PC-9 (cell line): ENCODE measurements around the gene MAFB. TPM values are rescaled to one million over a fixed set of nuclear protein-coding genes. Genes with fewer than 3 reads are reported as not detected.

Source experiments
- BruUV-seq: library from RNA; stranded (reverse); fragments of 400-500 nt; replicated peaks from 2 replicates; lab custom pipeline; 2021; lab: Mats Ljungman, UMichigan
- CTCF ChIA-PET: fragments of 300-600 bp; sonication (Branson Sonifier 250); formaldehyde crosslinking; loops from one replicate; lab custom pipeline; 2022; ENCODE audit warnings: antibody characterized with exemption; lab: Charles Lee
- POLR2A ChIA-PET: fragments of 300-600 bp; sonication (Branson Sonifier 250); formaldehyde crosslinking; loops from one replicate; lab custom pipeline; 2022; ENCODE audit warnings: antibody characterized with exemption; ENCODE audit not compliant: unreplicated experiment; lab: Charles Lee
- DNase-seq, 2 experiments: peaks; one replicate each; pipeline versions ENCODE4 v3.0.0 to v3.0.0-alpha.2; 2015 to 2022; ENCODE audit warnings: mixed read lengths in 1 of 2
- H2AFZ ChIP-seq: fragments of 200-600 bp; sonication (generic); 2 replicates; pipeline ENCODE4 v1.8.1; 2017; ENCODE audit warnings: antibody characterized with exemption
- H3F3A ChIP-seq: fragments of 200-600 bp; sonication (generic); 2 replicates; pipeline ENCODE4 v1.8.1; 2017; ENCODE audit warnings: antibody characterized with exemption, mild to moderate bottlenecking, low read depth; ENCODE audit not compliant: insufficient read depth
- H3K27ac ChIP-seq: fragments of 200-600 bp; sonication (generic); 2 replicates; pipeline ENCODE4 v1.6.1; 2016; ENCODE audit warnings: mixed run types
- H3K27me3 ChIP-seq: fragments of 200-600 bp; sonication (generic); 2 replicates; pipeline ENCODE4 v1.6.1; 2016; ENCODE audit warnings: low read depth, mixed run types; ENCODE audit not compliant: insufficient read depth
- H3K36me3 ChIP-seq: fragments of 200-600 bp; sonication (generic); 2 replicates; pipeline ENCODE4 v1.6.1; 2016; ENCODE audit warnings: low read depth, mixed run types
- H3K4me1 ChIP-seq: fragments of 200-600 bp; sonication (generic); replicated peaks from 2 replicates; pipeline ENCODE4 v1.6.1; 2016; ENCODE audit warnings: mixed run types; ENCODE audit not compliant: insufficient read depth
- H3K4me2 ChIP-seq: fragments of 200-600 bp; sonication (generic); 2 replicates; pipeline ENCODE4 v1.6.1; 2017; ENCODE audit warnings: mixed run types
- H3K4me3 ChIP-seq: fragments of 200-600 bp; sonication (generic); 2 replicates; pipeline ENCODE4 v1.6.1; 2016; ENCODE audit warnings: mixed run types
- H3K79me2 ChIP-seq: fragments of 200-600 bp; sonication (generic); 2 replicates; pipeline ENCODE4 v1.6.1; 2017; ENCODE audit warnings: low read depth, mixed run types
- H3K9me2 ChIP-seq: fragments of 200-600 bp; sonication (generic); 2 replicates; pipeline ENCODE4 v1.8.1; 2017; ENCODE audit warnings: mild to moderate bottlenecking; ENCODE audit not compliant: insufficient read depth
- H3K9me3 ChIP-seq: fragments of 200-600 bp; sonication (generic); 2 replicates; pipeline ENCODE4 v1.8.1; 2016; ENCODE audit warnings: low read depth; ENCODE audit not compliant: insufficient read depth
- H4K20me1 ChIP-seq: fragments of 200-600 bp; sonication (generic); 2 replicates; pipeline ENCODE4 v1.8.1; 2017; ENCODE audit not compliant: insufficient read depth
- EZH2 ChIP-seq: fragments of 200-600 bp; sonication (generic); IDR thresholded peaks from 2 replicates; pipeline ENCODE4 v1.8.0; 2017; ENCODE audit warnings: antibody characterized with exemption, low read depth
- intact Hi-C: fragments of 100-400 bp; cut with micrococcal nuclease; formaldehyde crosslinking; loops from one replicate; pipeline ENCODE4 v1.10.0; 2022; ENCODE audit not compliant: unreplicated experiment
- total RNA-seq: library from RNA; stranded (reverse); gene quantifications from 2 replicates; pipeline ENCODE4 v1.2.3, GENCODE V29; 2021
- TF ChIP-seq, protein P1 (sequence below): fragments of 200-600 bp; sonication (generic); conservative IDR thresholded peaks from 2 replicates; pipeline ENCODE4 v1.6.1; 2017; ENCODE audit warnings: mixed run types, antibody characterized with exemption, mild to moderate bottlenecking, moderate library complexity

The MAFB gene
- total RNA-seq, 1 experiment from 2014 or later = not detected

DNA sequence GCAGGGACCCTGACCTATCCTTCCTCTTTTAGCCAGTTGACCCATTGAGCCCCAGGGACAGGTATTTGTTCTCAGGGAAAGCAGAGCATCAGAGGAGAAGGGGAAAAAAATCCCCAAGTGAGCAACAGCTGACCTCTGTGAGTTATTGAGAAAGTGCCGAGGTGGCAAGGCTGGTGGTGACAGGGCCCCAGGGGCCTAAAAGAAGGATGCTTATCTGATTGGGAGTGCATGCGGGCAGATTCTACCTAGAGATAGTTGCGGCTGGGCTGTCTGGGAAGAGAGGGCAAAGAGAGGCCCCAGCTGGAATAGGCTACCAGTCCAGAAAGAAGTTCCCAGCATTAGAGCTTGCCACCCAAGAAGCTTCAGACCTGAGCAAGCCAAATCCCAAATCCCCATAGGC, 26.5 kb upstream of the MAFB start:
- Histone ChIP-seq H3K4me2 (no peak overlapping the region), H3F3A (no peaks in the 10 kb centered on the region), H2AFZ (no peak overlapping the region), H3K4me1 (no peaks in the 10 kb centered on the region), H3K27ac (no peak overlapping the region), H3K27me3 (peaks cover 100% of the 10 kb centered on the region), H3K9me3 (no peaks in the 10 kb centered on the region), H4K20me1 (no peaks in the 10 kb centered on the region), H3K36me3 (no peaks in the 10 kb centered on the region), H3K9me2 (no peaks in the 10 kb centered on the region), H3K4me3 (no peak overlapping the region), H3K79me2 (no peaks in the 10 kb centered on the region)
- intact Hi-C loops = no loop called here
- ChIA-PET CTCF (no interaction called here), POLR2A (no interaction called here)
- TF ChIP-seq EZH2 = no peak
- TF ChIP-seq, protein P1, sequence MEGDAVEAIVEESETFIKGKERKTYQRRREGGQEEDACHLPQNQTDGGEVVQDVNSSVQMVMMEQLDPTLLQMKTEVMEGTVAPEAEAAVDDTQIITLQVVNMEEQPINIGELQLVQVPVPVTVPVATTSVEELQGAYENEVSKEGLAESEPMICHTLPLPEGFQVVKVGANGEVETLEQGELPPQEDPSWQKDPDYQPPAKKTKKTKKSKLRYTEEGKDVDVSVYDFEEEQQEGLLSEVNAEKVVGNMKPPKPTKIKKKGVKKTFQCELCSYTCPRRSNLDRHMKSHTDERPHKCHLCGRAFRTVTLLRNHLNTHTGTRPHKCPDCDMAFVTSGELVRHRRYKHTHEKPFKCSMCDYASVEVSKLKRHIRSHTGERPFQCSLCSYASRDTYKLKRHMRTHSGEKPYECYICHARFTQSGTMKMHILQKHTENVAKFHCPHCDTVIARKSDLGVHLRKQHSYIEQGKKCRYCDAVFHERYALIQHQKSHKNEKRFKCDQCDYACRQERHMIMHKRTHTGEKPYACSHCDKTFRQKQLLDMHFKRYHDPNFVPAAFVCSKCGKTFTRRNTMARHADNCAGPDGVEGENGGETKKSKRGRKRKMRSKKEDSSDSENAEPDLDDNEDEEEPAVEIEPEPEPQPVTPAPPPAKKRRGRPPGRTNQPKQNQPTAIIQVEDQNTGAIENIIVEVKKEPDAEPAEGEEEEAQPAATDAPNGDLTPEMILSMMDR = no peak
- no TSS peak for BruUV-seq
- no peak for DNase-seq

DNA sequence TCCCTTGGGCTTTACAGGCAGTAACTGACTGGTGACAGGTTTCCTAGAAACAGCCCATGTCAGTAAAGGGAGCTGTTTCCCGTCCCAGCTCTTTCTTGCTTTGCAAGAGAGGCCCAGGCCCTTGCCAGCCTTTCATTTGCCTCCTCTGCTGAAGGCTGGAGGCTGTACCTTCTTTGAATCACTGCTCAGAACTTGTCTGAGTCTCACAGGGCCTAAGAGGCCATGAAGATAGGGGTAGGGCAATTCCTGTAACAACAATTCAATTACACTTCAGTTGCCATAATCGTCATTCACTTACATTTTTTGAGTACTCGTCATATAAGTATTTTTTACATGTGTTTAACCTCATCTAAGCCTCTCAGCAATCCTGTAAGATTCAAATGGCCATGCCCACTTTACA, 25.9 kb upstream of the MAFB start:
- Histone ChIP-seq H3K36me3 (no peaks in the 10 kb centered on the region), H3K9me2 (no peaks in the 10 kb centered on the region), H2AFZ (no peak overlapping the region), H3K27ac (no peak overlapping the region), H4K20me1 (no peaks in the 10 kb centered on the region), H3K4me3 (no peak overlapping the region), H3K4me1 (no peaks in the 10 kb centered on the region), H3F3A (no peaks in the 10 kb centered on the region), H3K27me3 (peaks cover 100% of the 10 kb centered on the region), H3K4me2 (no peak overlapping the region), H3K79me2 (no peaks in the 10 kb centered on the region), H3K9me3 (no peaks in the 10 kb centered on the region)
- POLR2A ChIA-PET = no interaction called here
- no TSS peak for BruUV-seq
- TF ChIP-seq EZH2 = no peak
- TF ChIP-seq, protein P1 = no peak
- intact Hi-C loops = no loop called here
- DNase-seq = no peak
- CTCF ChIA-PET = no interaction called here

DNA sequence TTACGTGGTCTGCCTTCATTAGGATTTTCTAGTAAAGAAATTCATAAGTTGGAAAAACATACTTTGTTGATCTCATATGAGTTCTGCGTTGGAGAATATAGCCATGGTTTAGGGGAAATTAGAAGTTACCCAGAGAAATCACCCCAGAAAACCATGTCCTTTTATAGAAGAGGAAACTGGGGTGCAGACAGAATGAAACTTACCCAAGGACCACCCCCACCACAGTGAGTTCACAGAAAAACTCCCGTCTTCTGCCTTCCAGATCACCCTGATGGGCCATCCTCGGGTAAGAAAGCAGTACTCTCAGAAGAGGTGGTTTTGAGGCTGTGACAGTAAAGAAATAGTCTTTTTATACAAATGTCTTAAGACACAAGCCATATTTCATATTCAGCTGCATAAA, 25.1 kb upstream of the MAFB start:
- intact Hi-C loops = no loop called here
- Histone ChIP-seq H3K27me3 (peaks cover 100% of the 10 kb centered on the region), H3K4me3 (no peak overlapping the region), H3K36me3 (no peaks in the 10 kb centered on the region), H3K79me2 (no peaks in the 10 kb centered on the region), H4K20me1 (no peaks in the 10 kb centered on the region), H3K4me1 (no peaks in the 10 kb centered on the region), H3F3A (no peaks in the 10 kb centered on the region), H3K4me2 (no peak overlapping the region), H3K9me2 (no peaks in the 10 kb centered on the region), H3K27ac (no peak overlapping the region), H2AFZ (no peak overlapping the region), H3K9me3 (no peaks in the 10 kb centered on the region)
- BruUV-seq = no TSS peak
- no peak for DNase-seq
- ChIA-PET CTCF (no interaction called here), POLR2A (no interaction called here)
- TF ChIP-seq, protein P1 = no peak
- TF ChIP-seq EZH2 = no peak
